Pancreas (tissue), 10 donors: ENCODE measurements around the gene UNG. TPM values are rescaled to one million over a fixed set of nuclear protein-coding genes. Genes with fewer than 3 reads are reported as not detected.
A peak's percentile ranks its signal among the peaks of the same experiment; 100 is the strongest.
"Not testable (repeated sequence)": the region's sequence is repeated elsewhere in the genome, so short reads cannot be mapped to it uniquely, and the experiment has no call there.

Experiments used
- ATAC-seq, 4 donors: fragments of 200-7000 bp; cut with Tn5 transposase; one replicate each; pipeline versions ENCODE4 v1.8.0 to v1.9.1; 2020; ENCODE audit warnings: mild to moderate bottlenecking in 4 of 4, moderate library complexity in 4 of 4
- DNase-seq, 6 donors: peaks; one replicate each; pipeline ENCODE4 v3.0.0-alpha.2; 2020
- FAIRE-seq: peaks from 2 replicates; lab custom pipeline; 2012; peaks lifted over from hg19 to GRCh38; lab: Jason Lieb, UNC
- H3K27ac ChIP-seq, 4 donors: fragments of 200-600 bp; sonication (generic); 1 replicate in 3 of 4; 2 replicates in 1 of 4; pipeline versions ENCODE4 v1.5.0 to v1.8.0; 2020
- H3K27me3 ChIP-seq, 4 donors: fragments of 200-600 bp; one replicate each; pipeline ENCODE4 v1.8.0; 2021
- H3K36me3 ChIP-seq, 3 donors: fragments of 200-600 bp; sonication (generic) in 1 of 3; one replicate each; pipeline versions ENCODE4 v1.5.0 to v1.8.0; 2020 to 2021
- H3K4me1 ChIP-seq, 3 donors: fragments of 200-600 bp; one replicate each; pipeline ENCODE4 v1.8.0; 2021
- H3K4me3 ChIP-seq, 4 donors: fragments of 200-600 bp; sonication (generic) in 2 of 4; one replicate each; pipeline versions ENCODE4 v1.5.0 to v1.8.0; 2020 to 2021
- H3K9me3 ChIP-seq, 4 donors: fragments of 200-600 bp; one replicate each; pipeline ENCODE4 v1.8.0; 2021
- WGBS, 2 donors: extraction: QIAGEN DNeasy Blood & Tissue Kit; methylation state at CpG; one replicate each; pipeline ENCODE4 v1.1.7; 2013; 5-methylcytosine and 5-hydroxymethylcytosine counted together
- intact Hi-C, 3 donors: fragments of 100-400 bp; cut with DNase I; formaldehyde crosslinking; loops; one replicate each; pipeline versions ENCODE4 v1.11.1 to v1.14.2; 2022
- polyA plus RNA-seq, 2 donors: library from polyadenylated mRNA; stranded (reverse); fragments of 200-250 nt; gene quantifications; one replicate each; pipeline ENCODE4 v1.2.3, GENCODE V29; 2013
- total RNA-seq, 6 donors: library from RNA; stranded (reverse); fragmentation: NEBNext Ultra II Directional in 4 of 6; extraction: Animal tissue kit (Norgen Biotek cat#: 25700) in 4 of 6; gene quantifications; one replicate each; pipeline versions ENCODE4 v1.2.1 to v1.2.4, GENCODE V29; 2021 to 2023
- TF ChIP-seq, protein P1 (sequence below), 4 donors: fragments of 200-600 bp; sonication (generic) in 3 of 4; IDR thresholded peaks; one replicate each; pipeline versions ENCODE4 v1.5.0 to v1.8.0; 2021; ENCODE audit warnings: antibody characterized with exemption in 4 of 4
- donor health status: healthy with polysubstance abuse.
- donor health status: DM: no; HTN: no; CAD: no; lungs with moderate emphysema.
- donor health status: DM: no; HTN: no; CAD: no.
- donor health status: control.
- donor health status: control.
- donor health status: Bipolar disorder and iron deficiency.
- donor health status: DM: yes; HTN: yes; CAD: no.
- donor health status: DM: no; HTN: no; CAD: no.
- donor health status: DM: no; HTN: no; CAD: no.
- donor health status: DM: yes; HTN: yes; CAD: no.

The UNG gene
- 10 to 100 TPM in 2 of 6 donors, 1 to 10 TPM in 4; 5.1 to 15.8 (median 8.3) TPM for total RNA-seq
- polyA plus RNA-seq: 1 to 10 TPM; 7.1 to 9.5 TPM

- WGBS, 2 donors: 1 to 2% methylated on average over 68 to 71 of the region's 71 CpGs
- TF ChIP-seq, protein P1, sequence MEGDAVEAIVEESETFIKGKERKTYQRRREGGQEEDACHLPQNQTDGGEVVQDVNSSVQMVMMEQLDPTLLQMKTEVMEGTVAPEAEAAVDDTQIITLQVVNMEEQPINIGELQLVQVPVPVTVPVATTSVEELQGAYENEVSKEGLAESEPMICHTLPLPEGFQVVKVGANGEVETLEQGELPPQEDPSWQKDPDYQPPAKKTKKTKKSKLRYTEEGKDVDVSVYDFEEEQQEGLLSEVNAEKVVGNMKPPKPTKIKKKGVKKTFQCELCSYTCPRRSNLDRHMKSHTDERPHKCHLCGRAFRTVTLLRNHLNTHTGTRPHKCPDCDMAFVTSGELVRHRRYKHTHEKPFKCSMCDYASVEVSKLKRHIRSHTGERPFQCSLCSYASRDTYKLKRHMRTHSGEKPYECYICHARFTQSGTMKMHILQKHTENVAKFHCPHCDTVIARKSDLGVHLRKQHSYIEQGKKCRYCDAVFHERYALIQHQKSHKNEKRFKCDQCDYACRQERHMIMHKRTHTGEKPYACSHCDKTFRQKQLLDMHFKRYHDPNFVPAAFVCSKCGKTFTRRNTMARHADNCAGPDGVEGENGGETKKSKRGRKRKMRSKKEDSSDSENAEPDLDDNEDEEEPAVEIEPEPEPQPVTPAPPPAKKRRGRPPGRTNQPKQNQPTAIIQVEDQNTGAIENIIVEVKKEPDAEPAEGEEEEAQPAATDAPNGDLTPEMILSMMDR (IDR thresholded peaks at IDR 0.05): no peak
- DNase-seq (peak; percentile 96 to 98 (median 97)), FAIRE-seq (no peak), ATAC-seq (peak; percentile 93 to 96 (median 94))
- H3K27ac ChIP-seq: peak within 1 kb of the TSS; percentile 36 to 86 (median 71)
- intact Hi-C loops: loop anchor here in 1 of 3 donors (10.0 kb wide), 1 partner anchor 213 kb away; the partner anchor contains the start of gene DAO
- H3K27me3 ChIP-seq: no peaks in the 10 kb centered on the region
- H3K9me3 ChIP-seq: no peaks in the 10 kb centered on the region
- peak within 1 kb of the TSS; percentile 61 to 99 (median 79) for H3K4me3 ChIP-seq
- H3K4me1 ChIP-seq: peaks cover 9 to 17% (median 10%) of the 10 kb centered on the region in 3 donors
- H3K36me3 ChIP-seq: peaks cover 0 to 10% (median 0%) of the 10 kb centered on the region in 3 donors
Observed at GRCh38 chr12:109097435-109098182, at the start of gene UNG. TSS of gene UNG (plus strand) at chr12:109097597. CDS start at chr12:109097680, 83 bp downstream.

DNA sequence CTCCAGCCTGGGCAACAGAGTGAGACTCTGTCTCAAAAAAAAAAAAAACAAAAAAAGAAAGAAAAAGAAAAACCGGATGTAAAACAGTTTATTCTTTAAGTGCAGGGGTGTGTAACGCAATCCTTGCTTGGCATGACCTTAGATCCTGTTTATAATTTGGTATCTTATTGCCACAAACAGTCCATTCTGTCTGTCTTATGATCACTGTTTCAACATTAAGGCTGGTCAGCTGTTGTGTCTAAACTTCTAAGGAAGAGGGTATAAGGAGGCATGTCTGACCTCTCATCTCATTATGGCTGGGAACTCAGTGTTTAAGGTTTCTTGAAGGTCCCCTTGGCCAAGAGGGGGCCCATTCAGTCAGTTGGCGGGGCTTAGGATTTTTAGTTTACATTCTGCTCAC is 48.7 kb upstream of the UNG start:
- H3K27ac ChIP-seq, intact Hi-C loops, ATAC-seq, H3K9me3 ChIP-seq, H3K4me3 ChIP-seq, H3K36me3 ChIP-seq, FAIRE-seq, H3K27me3 ChIP-seq, H3K4me1 ChIP-seq, DNase-seq: not testable (repeated sequence)
- WGBS, 2 donors: 53 to 81% methylated on average over 3 of the region's 3 CpGs

- intact Hi-C loops, ATAC-seq, FAIRE-seq, H3K36me3 ChIP-seq, H3K9me3 ChIP-seq, H3K27ac ChIP-seq, H3K4me3 ChIP-seq, H3K27me3 ChIP-seq, DNase-seq: not testable (repeated sequence)
- WGBS, 2 donors: 64 to 77% methylated on average over 8 of the region's 8 CpGs
- peaks cover 6 to 14% (median 8%) of the 10 kb centered on the region in 3 donors for H3K4me1 ChIP-seq
Observed at GRCh38 chr12:109049794-109050193, 47.6 kb upstream of the UNG start.

DNA sequence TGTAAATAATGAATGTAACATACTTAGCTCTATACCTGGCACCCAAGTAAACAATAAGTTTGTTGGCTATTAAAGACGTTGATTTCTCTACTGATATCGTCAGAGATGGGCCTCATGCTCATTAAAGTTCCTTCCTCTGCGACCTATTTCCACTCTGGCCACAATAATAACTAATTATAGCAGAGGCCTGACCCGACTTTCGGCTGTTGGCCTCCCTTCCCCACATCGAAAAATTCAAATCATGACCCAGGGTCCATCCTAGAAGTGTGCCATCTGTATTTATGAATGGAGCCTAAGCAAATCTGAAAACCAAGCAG is 45.3 kb upstream of the UNG start:
- peak overlapping the region; percentile 51 to 92 (median 70) for H3K4me3 ChIP-seq
- peak in 1 of 4 donors; percentile 2 for ATAC-seq
- TF ChIP-seq, protein P1 (IDR thresholded peaks at IDR 0.05): no peak
- no peaks in the 10 kb centered on the region for H3K9me3 ChIP-seq
- DNase-seq: no peak
- peaks cover 8 to 15% (median 11%) of the 10 kb centered on the region in 3 donors for H3K4me1 ChIP-seq
- peaks cover 0 to 3% (median 0%) of the 10 kb centered on the region in 3 donors for H3K36me3 ChIP-seq
- no peaks in the 10 kb centered on the region for H3K27me3 ChIP-seq
- intact Hi-C loops: no loop called here
- FAIRE-seq: no peak
- H3K27ac ChIP-seq: peak overlapping the region in 3 of 4 donors; percentile 33 to 92 (median 83)
- WGBS, 2 donors: 2 to 7% methylated on average over 6 of the region's 6 CpGs

DNA sequence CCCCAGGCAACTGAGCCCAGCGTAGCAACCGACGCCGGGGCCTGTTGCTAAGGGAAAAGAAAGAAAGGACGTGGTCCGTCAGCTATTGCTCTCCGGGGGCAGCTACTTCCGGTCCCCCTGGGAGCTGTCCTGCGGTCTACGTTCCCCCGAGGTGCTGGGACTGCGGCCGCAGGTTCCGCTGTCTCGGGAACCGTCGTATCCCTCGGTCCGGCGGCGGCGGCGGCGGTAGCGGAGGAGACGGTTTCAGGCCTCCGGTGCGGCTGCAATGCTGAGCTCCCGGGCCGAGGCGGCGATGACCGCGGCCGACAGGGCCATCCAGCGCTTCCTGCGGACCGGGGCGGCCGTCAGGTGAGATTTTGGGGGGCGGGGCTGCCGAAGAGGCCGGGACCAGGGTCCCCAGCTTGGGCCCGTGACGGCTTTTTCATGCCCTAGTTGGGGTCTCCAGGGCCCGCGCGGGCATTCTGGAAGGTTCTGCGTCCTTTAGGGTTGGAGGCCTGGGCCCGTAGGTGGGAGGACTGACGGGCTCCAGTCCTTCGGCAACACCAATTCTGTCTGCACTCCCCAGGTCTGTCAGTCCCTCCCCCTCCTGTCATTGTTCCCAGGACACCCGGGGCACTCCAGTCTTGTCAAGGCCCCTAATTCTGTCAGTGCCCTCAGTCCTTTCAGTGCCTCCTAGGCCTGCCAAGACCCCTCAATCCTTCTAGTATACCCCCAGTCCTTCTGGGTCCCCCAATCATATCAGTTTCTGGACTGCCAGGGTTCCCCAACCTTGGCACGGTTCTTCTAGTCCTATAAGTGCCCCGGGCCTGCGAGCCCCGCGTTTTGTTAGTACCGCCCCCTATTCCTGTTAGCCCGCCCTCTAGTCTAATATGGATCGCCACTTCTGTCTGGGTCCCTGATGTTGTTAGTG is 44.7 kb upstream of the UNG start, which contains the start of gene USP30:
USP30 (plus strand) TSS at position 163 of the 910 bp plus-strand sequence; CDS start at position 266, 103 bp downstream.
- DNase-seq (peak; percentile 78 to 94 (median 86)), FAIRE-seq (no peak), ATAC-seq (peak; percentile 97 to 99 (median 98))
- WGBS, 2 donors: 0 to 1% methylated on average over 58 to 61 of the region's 61 CpGs
- Histone ChIP-seq H3K4me3 (peak within 1 kb of the TSS; percentile 51 to 92 (median 70)), H3K4me1 (peaks cover 8 to 15% (median 11%) of the 10 kb centered on the region in 3 donors), H3K9me3 (no peaks in the 10 kb centered on the region), H3K27me3 (no peaks in the 10 kb centered on the region), H3K36me3 (peaks cover 0 to 9% (median 0%) of the 10 kb centered on the region in 3 donors), H3K27ac (peak within 1 kb of the TSS; percentile 33 to 92 (median 65))
- TF ChIP-seq, protein P1 (IDR thresholded peaks at IDR 0.05): no peak
- intact Hi-C loops: no loop called here
